Skeletal muscle tissue (tissue), 4 donors: Measurements from ENCODE around the gene RPA1. TPM values are rescaled to one million over a fixed set of nuclear protein-coding genes. Genes with fewer than 3 reads are reported as not detected.
"Not testable (repeated sequence)": the region's sequence is repeated elsewhere in the genome, so short reads cannot be mapped to it uniquely, and the experiment has no call there.

ENCODE experiments used
- H3K27ac ChIP-seq: one replicate; pipeline ENCODE4 v1.7.0; 2013; ENCODE audit warnings: mild to moderate bottlenecking, low read depth, low read length, inconsistent platforms
- H3K27me3 ChIP-seq, 3 donors: one replicate each; pipeline ENCODE4 v1.7.0; 2013; ENCODE audit warnings: low read length in 3 of 3; ENCODE audit not compliant: control insufficient read depth in 3 of 3, insufficient read depth in 3 of 3
- H3K36me3 ChIP-seq, 3 donors: one replicate each; pipeline ENCODE4 v1.7.0; 2013; ENCODE audit warnings: low read length in 3 of 3; ENCODE audit not compliant: control insufficient read depth in 3 of 3, insufficient read depth in 3 of 3
- H3K4me1 ChIP-seq, 3 donors: one replicate each; pipeline ENCODE4 v1.7.0; 2013; ENCODE audit warnings: low read length in 3 of 3, mild to moderate bottlenecking in 3 of 3; ENCODE audit not compliant: control insufficient read depth in 3 of 3, insufficient read depth in 3 of 3
- H3K4me3 ChIP-seq, 3 donors: one replicate each; pipeline ENCODE4 v1.7.0; 2013; ENCODE audit warnings: low read length in 3 of 3
- H3K9ac ChIP-seq, 3 donors: one replicate each; pipeline ENCODE4 v1.7.0; 2013; ENCODE audit warnings: low read length in 3 of 3, mild to moderate bottlenecking in 3 of 3, moderate library complexity in 2 of 3, low read depth in 1 of 3
- H3K9me3 ChIP-seq, 3 donors: one replicate each; pipeline ENCODE4 v1.7.0; 2013; ENCODE audit warnings: low read length in 3 of 3; ENCODE audit not compliant: control insufficient read depth in 3 of 3
- total RNA-seq: library from RNA; depleted of rRNA; stranded (reverse); fragments of >200 nt; gene quantifications from one replicate; pipeline ENCODE4 v1.2.3, GENCODE V29; 2014
- donor health status: Osteomylitis.

The RPA1 gene
- total RNA-seq, 1 donor from 2014 or later = 26.1 TPM

GRCh38 chr17:1847191-1847590 lies 17.4 kb downstream of the RPA1 start:
- H3K36me3 ChIP-seq = peaks cover 21 to 45% (median 40%) of the 10 kb centered on the region in 3 donors
- H3K27me3 ChIP-seq = no peaks in the 10 kb centered on the region
- H3K9ac ChIP-seq = no peak overlapping the region
- no peak overlapping the region for H3K27ac ChIP-seq
- H3K9me3 ChIP-seq = no peaks in the 10 kb centered on the region
- peaks cover 0 to 5% (median 0%) of the 10 kb centered on the region in 3 donors for H3K4me1 ChIP-seq
- no peak overlapping the region for H3K4me3 ChIP-seq

- H3K27ac ChIP-seq = no peak overlapping the region
- H3K9ac ChIP-seq = no peak overlapping the region
- no peaks in the 10 kb centered on the region for H3K9me3 ChIP-seq
- peaks cover 16 to 36% (median 24%) of the 10 kb centered on the region in 3 donors for H3K36me3 ChIP-seq
- H3K27me3 ChIP-seq = no peaks in the 10 kb centered on the region
- H3K4me1 ChIP-seq = no peaks in the 10 kb centered on the region
- H3K4me3 ChIP-seq = no peak overlapping the region
Measured at GRCh38 chr17:1852327-1852726, 22.5 kb downstream of the RPA1 start.

GRCh38 chr17:1853698-1854097 lies 23.9 kb downstream of the RPA1 start:
- no peak overlapping the region for H3K9ac ChIP-seq
- no peaks in the 10 kb centered on the region for H3K4me1 ChIP-seq
- no peak overlapping the region for H3K27ac ChIP-seq
- peaks cover 14 to 31% (median 25%) of the 10 kb centered on the region in 3 donors for H3K36me3 ChIP-seq
- H3K27me3 ChIP-seq = no peaks in the 10 kb centered on the region
- H3K4me3 ChIP-seq = no peak overlapping the region
- H3K9me3 ChIP-seq = no peaks in the 10 kb centered on the region

- H3K27ac ChIP-seq, H3K27me3 ChIP-seq: not testable (repeated sequence)
- peaks cover 17 to 29% (median 17%) of the 10 kb centered on the region in 3 donors for H3K36me3 ChIP-seq
Measured at GRCh38 chr17:1856462-1856861, 26.7 kb downstream of the RPA1 start.

GRCh38 chr17:1860978-1861377 lies 31.2 kb downstream of the RPA1 start:
- H3K36me3 ChIP-seq = peaks cover 0 to 5% (median 3%) of the 10 kb centered on the region in 3 donors
- peak overlapping the region; percentile 25 to 68 (median 61) for H3K4me3 ChIP-seq
- H3K9me3 ChIP-seq = no peaks in the 10 kb centered on the region
- peak overlapping the region; percentile 83 for H3K27ac ChIP-seq
- H3K9ac ChIP-seq = peak overlapping the region; percentile 71 to 92 (median 73)
- peaks cover 5 to 13% (median 13%) of the 10 kb centered on the region in 3 donors for H3K4me1 ChIP-seq
- no peaks in the 10 kb centered on the region for H3K27me3 ChIP-seq

More at GRCh38 chr17:1856462-1856861, 26.7 kb downstream of the RPA1 start:
- not testable (repeated sequence) for H3K9ac ChIP-seq, H3K9me3 ChIP-seq, H3K4me3 ChIP-seq, H3K4me1 ChIP-seq

- peak overlapping the region; percentile 83 for H3K27ac ChIP-seq
- peaks cover 5 to 13% (median 13%) of the 10 kb centered on the region in 3 donors for H3K4me1 ChIP-seq
- H3K9ac ChIP-seq = peak overlapping the region; percentile 71 to 92 (median 73)
- no peaks in the 10 kb centered on the region for H3K9me3 ChIP-seq
- peaks cover 0 to 5% (median 3%) of the 10 kb centered on the region in 3 donors for H3K36me3 ChIP-seq
- no peaks in the 10 kb centered on the region for H3K27me3 ChIP-seq
- peak overlapping the region; percentile 25 to 68 (median 61) for H3K4me3 ChIP-seq
Measured at GRCh38 chr17:1861391-1862010, 31.7 kb downstream of the RPA1 start.

GRCh38 chr17:1865252-1866037 lies 35.6 kb downstream of the RPA1 start:
- H3K4me3 ChIP-seq = no peak overlapping the region
- no peaks in the 10 kb centered on the region for H3K9me3 ChIP-seq
- H3K27ac ChIP-seq = no peak overlapping the region
- no peaks in the 10 kb centered on the region for H3K27me3 ChIP-seq
- H3K4me1 ChIP-seq = peaks cover 13 to 17% (median 17%) of the 10 kb centered on the region in 3 donors
- H3K36me3 ChIP-seq = peaks cover 0 to 6% (median 6%) of the 10 kb centered on the region in 3 donors
- no peak overlapping the region for H3K9ac ChIP-seq

GRCh38 chr17:1867307-1867706 lies 37.5 kb downstream of the RPA1 start:
- Histone ChIP-seq H3K9ac (peak overlapping the region in 2 of 3 donors; percentile 48 to 68), H3K27me3 (no peaks in the 10 kb centered on the region), H3K27ac (peak overlapping the region; percentile 89), H3K36me3 (peaks cover 0 to 6% (median 6%) of the 10 kb centered on the region in 3 donors), H3K4me1 (peaks cover 8 to 11% (median 9%) of the 10 kb centered on the region in 3 donors), H3K4me3 (no peak overlapping the region), H3K9me3 (no peaks in the 10 kb centered on the region)

DNA sequence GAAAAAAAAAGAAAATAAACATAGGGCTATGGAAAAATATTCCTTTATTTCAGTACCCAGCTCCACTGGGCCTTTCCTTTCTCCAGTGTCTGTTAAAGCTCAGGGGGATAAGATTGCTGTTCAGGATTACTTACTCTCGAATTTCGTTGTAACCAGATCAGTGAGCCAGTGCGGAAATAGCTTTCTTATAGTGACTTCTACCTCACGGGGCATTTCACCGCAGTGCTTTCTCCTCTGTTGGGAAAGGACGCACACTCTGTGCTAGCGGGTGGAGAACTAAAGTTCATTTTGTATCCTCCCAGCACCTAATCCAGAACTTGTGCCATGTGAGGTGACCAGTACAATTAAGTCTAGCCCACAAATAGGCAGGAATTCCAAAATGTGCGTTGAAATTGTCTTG lies 38.3 kb downstream of the RPA1 start:
- H3K36me3 ChIP-seq = peaks cover 0 to 11% (median 6%) of the 10 kb centered on the region in 3 donors
- peak overlapping the region; percentile 89 for H3K27ac ChIP-seq
- H3K9me3 ChIP-seq = no peaks in the 10 kb centered on the region
- no peaks in the 10 kb centered on the region for H3K27me3 ChIP-seq
- peak overlapping the region in 2 of 3 donors; percentile 17 to 23 for H3K4me3 ChIP-seq
- H3K4me1 ChIP-seq = peaks cover 8 to 11% (median 9%) of the 10 kb centered on the region in 3 donors
- H3K9ac ChIP-seq = peak overlapping the region; percentile 47 to 68 (median 48)

DNA sequence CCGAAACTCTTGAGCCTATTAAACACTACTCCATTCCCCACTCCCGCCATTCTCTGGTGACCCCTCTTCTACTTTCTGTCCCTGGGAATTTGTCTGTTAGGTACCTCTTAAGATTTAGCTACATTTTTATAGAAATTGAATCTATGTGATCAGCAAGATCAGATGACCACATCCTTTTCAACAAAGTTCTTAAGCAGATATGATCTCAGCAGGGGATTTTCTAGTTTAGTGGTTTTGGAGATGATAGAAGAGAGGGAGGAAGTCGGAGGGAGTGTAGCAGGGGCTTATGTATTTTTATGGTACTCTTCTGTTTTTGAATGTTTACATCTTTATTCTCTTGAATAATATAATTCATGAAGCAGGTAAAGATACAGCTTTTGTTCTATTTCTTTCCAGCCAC lies 40.8 kb downstream of the RPA1 start:
- peaks cover 6 to 24% (median 17%) of the 10 kb centered on the region in 3 donors for H3K36me3 ChIP-seq

More for the DNA sequence above, 40.8 kb downstream of the RPA1 start:
- no peak overlapping the region for H3K9ac ChIP-seq
- peaks cover 8 to 11% (median 10%) of the 10 kb centered on the region in 3 donors for H3K4me1 ChIP-seq
- no peak overlapping the region for H3K27ac ChIP-seq
- H3K27me3 ChIP-seq = no peaks in the 10 kb centered on the region
- no peak overlapping the region for H3K4me3 ChIP-seq
- H3K9me3 ChIP-seq = no peaks in the 10 kb centered on the region
